GM12875 (cell line): ENCODE results near the gene EMID1.

ENCODE experiments used
- H3K4me3 ChIP-seq: one replicate; pipeline ENCODE4 v1.5.1; 2011; ENCODE audit warnings: low read depth, low read length, control low read depth
- TF ChIP-seq, protein P1 (sequence below): IDR thresholded peaks from 2 replicates; pipeline ENCODE4 v1.5.1; 2011; ENCODE audit warnings: low read depth, mild to moderate bottlenecking, control low read depth, inconsistent platforms, low read length, moderate library complexity, borderline replicate concordance; ENCODE audit not compliant: insufficient read depth

EMID1 gene

DNA sequence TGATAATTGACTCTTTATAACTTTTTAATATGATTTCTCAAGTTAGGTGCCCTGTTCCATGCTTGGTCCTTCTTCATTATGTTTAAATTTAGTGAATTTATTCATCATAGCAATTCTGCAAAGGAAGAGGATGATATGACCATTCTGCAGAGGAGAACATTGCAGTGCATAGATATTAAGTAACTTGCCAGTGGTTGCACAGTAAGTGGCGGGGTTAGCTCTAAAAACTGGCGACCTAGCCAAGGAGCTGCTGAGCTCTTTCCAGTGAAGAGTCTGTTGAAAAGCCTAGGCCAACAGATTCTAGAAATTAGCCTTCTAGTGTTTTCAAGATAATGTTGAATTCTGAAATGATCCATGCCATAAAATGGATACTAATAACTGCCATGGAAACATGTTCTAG, 66.9 kb downstream of the EMID1 start:
- no peak overlapping the region for H3K4me3 ChIP-seq
- TF ChIP-seq, protein P1, sequence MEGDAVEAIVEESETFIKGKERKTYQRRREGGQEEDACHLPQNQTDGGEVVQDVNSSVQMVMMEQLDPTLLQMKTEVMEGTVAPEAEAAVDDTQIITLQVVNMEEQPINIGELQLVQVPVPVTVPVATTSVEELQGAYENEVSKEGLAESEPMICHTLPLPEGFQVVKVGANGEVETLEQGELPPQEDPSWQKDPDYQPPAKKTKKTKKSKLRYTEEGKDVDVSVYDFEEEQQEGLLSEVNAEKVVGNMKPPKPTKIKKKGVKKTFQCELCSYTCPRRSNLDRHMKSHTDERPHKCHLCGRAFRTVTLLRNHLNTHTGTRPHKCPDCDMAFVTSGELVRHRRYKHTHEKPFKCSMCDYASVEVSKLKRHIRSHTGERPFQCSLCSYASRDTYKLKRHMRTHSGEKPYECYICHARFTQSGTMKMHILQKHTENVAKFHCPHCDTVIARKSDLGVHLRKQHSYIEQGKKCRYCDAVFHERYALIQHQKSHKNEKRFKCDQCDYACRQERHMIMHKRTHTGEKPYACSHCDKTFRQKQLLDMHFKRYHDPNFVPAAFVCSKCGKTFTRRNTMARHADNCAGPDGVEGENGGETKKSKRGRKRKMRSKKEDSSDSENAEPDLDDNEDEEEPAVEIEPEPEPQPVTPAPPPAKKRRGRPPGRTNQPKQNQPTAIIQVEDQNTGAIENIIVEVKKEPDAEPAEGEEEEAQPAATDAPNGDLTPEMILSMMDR = no peak

GRCh38 chr22:29275167-29275566, 69.5 kb downstream of the EMID1 start:
- H3K4me3 ChIP-seq = no peak overlapping the region
- TF ChIP-seq, protein P1 = no peak

- H3K4me3 ChIP-seq = no peak overlapping the region
- TF ChIP-seq, protein P1 = no peak
Observed at GRCh38 chr22:29275819-29276565, 70.3 kb downstream of the EMID1 start.

GRCh38 chr22:29277927-29278326, 72.2 kb downstream of the EMID1 start:
- no peak overlapping the region for H3K4me3 ChIP-seq
- TF ChIP-seq, protein P1 = no peak

- TF ChIP-seq, protein P1 = no peak
- H3K4me3 ChIP-seq = no peak overlapping the region
Observed at GRCh38 chr22:29284196-29284595, 78.5 kb downstream of the EMID1 start.

DNA sequence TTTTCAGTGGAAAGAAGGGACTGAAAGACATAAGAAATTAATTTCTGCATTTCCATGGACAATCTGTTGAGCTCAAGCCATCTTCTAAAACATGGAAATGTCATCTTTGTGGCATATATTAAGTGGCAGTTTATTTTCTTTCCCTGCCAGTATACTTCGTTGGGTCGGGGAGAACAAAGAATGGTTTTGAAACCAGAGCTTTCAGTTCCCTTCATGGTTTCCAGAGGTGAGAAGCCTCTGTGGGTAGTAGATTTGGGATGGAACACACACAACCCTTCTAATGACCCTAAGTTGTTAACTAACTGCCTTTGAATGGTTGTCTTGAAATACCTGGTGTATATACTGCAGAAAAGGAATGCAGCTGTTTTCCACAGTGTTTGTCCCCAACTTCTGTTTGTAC, 83.1 kb downstream of the EMID1 start:
- TF ChIP-seq, protein P1 = no peak
- H3K4me3 ChIP-seq = no peak overlapping the region

GRCh38 chr22:29290061-29290460, 84.4 kb downstream of the EMID1 start:
- no peak overlapping the region for H3K4me3 ChIP-seq
- TF ChIP-seq, protein P1 = no peak
